IMR-90 (cell line): ENCODE data around the gene DNAH9. TPM values are rescaled to one million over a fixed set of nuclear protein-coding genes. Genes with fewer than 3 reads are reported as not detected.

ENCODE experiments used
- ATAC-seq: fragments of 200-7000 bp; cut with Tn5 transposase; 2 replicates; pipeline ENCODE4 v1.9.1; 2020; ENCODE audit warnings: low read depth, mild to moderate bottlenecking, moderate library complexity
- BruUV-seq: library from RNA; stranded (reverse); fragments of 400-500 nt; replicated peaks from 2 replicates; lab custom pipeline; 2021; lab: Mats Ljungman, UMichigan
- CTCF ChIA-PET: fragments of 300-600 bp; formaldehyde crosslinking; extraction: SDS; loops from one replicate; lab custom pipeline; 2021; ENCODE audit warnings: antibody characterized with exemption; lab: Yijun Ruan, JAX
- POLR2A ChIA-PET: fragments of 300-600 bp; sonication (Branson Sonifier 250); formaldehyde crosslinking; loops from one replicate; lab custom pipeline; 2022; ENCODE audit warnings: antibody characterized with exemption; ENCODE audit not compliant: unreplicated experiment; lab: Charles Lee
- DNase-seq: peaks from one replicate; pipeline ENCODE4 v3.0.0; 2013
- H2AFZ ChIP-seq: replicated peaks from 2 replicates; pipeline ENCODE3; 2013; ENCODE audit warnings: low read length, mild to moderate bottlenecking; ENCODE audit not compliant: poor library complexity
- H2AK5ac ChIP-seq: 2 replicates; pipeline ENCODE4 v1.6.1; 2013; ENCODE audit warnings: low read depth, low read length, inconsistent platforms
- H2AK9ac ChIP-seq: replicated peaks from 2 replicates; pipeline ENCODE3; 2013; ENCODE audit warnings: mild to moderate bottlenecking, low read depth, low read length, moderate library complexity; ENCODE audit not compliant: poor library complexity
- H2BK120ac ChIP-seq: 2 replicates; pipeline ENCODE4 v1.6.1; 2013; ENCODE audit warnings: low read depth, low read length, inconsistent platforms
- H2BK15ac ChIP-seq: 3 replicates; pipeline ENCODE4 v1.6.1; 2013; ENCODE audit warnings: low read depth, low read length, inconsistent platforms
- H2BK20ac ChIP-seq: 2 replicates; pipeline ENCODE4 v1.6.1; 2013; ENCODE audit warnings: low read depth, mild to moderate bottlenecking, inconsistent platforms, low read length, moderate library complexity
- H2BK5ac ChIP-seq: 2 replicates; pipeline ENCODE4 v1.6.1; 2013; ENCODE audit warnings: mild to moderate bottlenecking, low read depth, low read length, inconsistent platforms; ENCODE audit not compliant: poor library complexity, severe bottlenecking
- H3K14ac ChIP-seq: replicated peaks from 2 replicates; pipeline ENCODE4 v1.6.1; 2013; ENCODE audit warnings: low read depth, low read length, inconsistent platforms
- H3K18ac ChIP-seq: 2 replicates; pipeline ENCODE4 v1.6.1; 2013; ENCODE audit warnings: low read depth, low read length, control low read depth
- H3K23ac ChIP-seq: 2 replicates; pipeline ENCODE4 v1.6.1; 2013; ENCODE audit warnings: low read depth, low read length, inconsistent platforms
- H3K27ac ChIP-seq: 2 replicates; pipeline ENCODE4 v1.5.1; 2013; ENCODE audit warnings: mild to moderate bottlenecking, control low read depth, low read length; ENCODE audit not compliant: insufficient read depth
- H3K27me3 ChIP-seq: 2 replicates; pipeline ENCODE4 v1.6.1; 2013; ENCODE audit warnings: low read length; ENCODE audit not compliant: control insufficient read depth, insufficient read depth
- H3K36me3 ChIP-seq: 2 replicates; pipeline ENCODE4 v1.6.1; 2013; ENCODE audit warnings: low read length, mixed read lengths; ENCODE audit not compliant: control insufficient read depth, insufficient read depth
- H3K4ac ChIP-seq: 2 replicates; pipeline ENCODE4 v1.6.1; 2013; ENCODE audit warnings: low read depth, low read length, inconsistent platforms
- H3K4me1 ChIP-seq: 2 replicates; pipeline ENCODE4 v1.6.1; 2013; ENCODE audit warnings: low read length, mixed read lengths; ENCODE audit not compliant: control insufficient read depth, insufficient read depth
- H3K4me2 ChIP-seq: 2 replicates; pipeline ENCODE4 v1.6.1; 2013; ENCODE audit warnings: low read depth, mild to moderate bottlenecking, control low read depth, low read length, moderate library complexity
- H3K4me3 ChIP-seq: 2 replicates; pipeline ENCODE4 v1.5.1; 2013; ENCODE audit warnings: low read depth, mild to moderate bottlenecking, control low read depth, low read length, moderate library complexity; ENCODE audit not compliant: insufficient read depth
- H3K56ac ChIP-seq: 2 replicates; pipeline ENCODE4 v1.6.1; 2013; ENCODE audit warnings: low read length, inconsistent platforms; ENCODE audit not compliant: insufficient read depth; ENCODE audit errors: extremely low read depth
- H3K79me1 ChIP-seq, 2 experiments: 2 replicates each; pipeline ENCODE4 v1.6.1; 2013; ENCODE audit warnings: low read length in 2 of 2, inconsistent platforms in 1 of 2, low read depth in 1 of 2
- H3K9ac ChIP-seq: 2 replicates; pipeline ENCODE4 v1.6.1; 2013; ENCODE audit warnings: low read depth, low read length, control low read depth
- H3K9me1 ChIP-seq: 2 replicates; pipeline ENCODE4 v1.6.1; 2013; ENCODE audit warnings: low read length, inconsistent platforms; ENCODE audit not compliant: insufficient read depth
- H3K9me3 ChIP-seq: 2 replicates; pipeline ENCODE4 v1.6.1; 2013; ENCODE audit warnings: low read length; ENCODE audit not compliant: control insufficient read depth, insufficient read depth
- H4K20me1 ChIP-seq: 2 replicates; pipeline ENCODE4 v1.6.1; 2013; ENCODE audit warnings: low read length, inconsistent platforms; ENCODE audit not compliant: insufficient read depth
- H4K5ac ChIP-seq: 2 replicates; pipeline ENCODE4 v1.6.1; 2013; ENCODE audit warnings: mild to moderate bottlenecking, low read depth, low read length, control low read depth
- H4K8ac ChIP-seq, 2 experiments: 2 replicates each; pipeline ENCODE4 v1.6.1; 2013; ENCODE audit warnings: low read depth in 2 of 2, low read length in 2 of 2, control low read depth in 1 of 2, inconsistent platforms in 1 of 2
- H4K91ac ChIP-seq: 2 replicates; pipeline ENCODE4 v1.6.1; 2013; ENCODE audit warnings: low read depth, low read length, inconsistent platforms; ENCODE audit not compliant: insufficient read depth
- BHLHE40 ChIP-seq: fragments of 150-350 bp; IDR thresholded peaks from 2 replicates; pipeline ENCODE4 v1.6.1; 2016; ENCODE audit warnings: mild to moderate bottlenecking, low read depth, low read length
- CEBPB ChIP-seq: IDR thresholded peaks from 2 replicates; pipeline ENCODE4 v1.6.1; 2012; ENCODE audit warnings: low read depth, low read length, improper control_type of control experiment
- CHD1 ChIP-seq: IDR thresholded peaks from 2 replicates; pipeline ENCODE4 v1.6.1; 2012; ENCODE audit warnings: low read depth, low read length, improper control_type of control experiment
- ELK1 ChIP-seq: fragments of 150-350 bp; IDR thresholded peaks from 2 replicates; pipeline ENCODE4 v1.6.1; 2016; ENCODE audit warnings: low read depth, mild to moderate bottlenecking, low read length, moderate library complexity, borderline replicate concordance
- FOS ChIP-seq: fragments of 150-350 bp; IDR thresholded peaks from 2 replicates; pipeline ENCODE4 v1.6.1; 2016; ENCODE audit warnings: low read depth, low read length
- POLR2A ChIP-seq: IDR thresholded peaks from 2 replicates; pipeline ENCODE4 v1.6.1; 2012; ENCODE audit warnings: mild to moderate bottlenecking, low read depth, low read length
- WGBS, 2 experiments: methylation state at CpG; one replicate each; pipeline versions ENCODE4 v1.1.5 to v1.1.7; 2013; ENCODE audit warnings: missing lambda C conversion rate in 2 of 2; ENCODE audit not compliant: insufficient read length in 1 of 2; ENCODE audit errors: extremely low coverage in 2 of 2; 5-methylcytosine and 5-hydroxymethylcytosine counted together
- dilution Hi-C: fragments of 300-500 bp; cut with HindIII; formaldehyde crosslinking; loops from one replicate; pipeline ENCODE4 v1.14.3; 2018; ENCODE audit warnings: low sequenced_read_pairs; ENCODE audit not compliant: unreplicated experiment
- in situ Hi-C: fragments of 300-500 bp; cut with MboI; formaldehyde crosslinking; loops from 3 replicates; pipeline ENCODE4 v1.14.3; 2019; ENCODE audit warnings: low sequenced_read_pairs, inconsistent platforms, mixed read lengths
- intact Hi-C: fragments of 100-400 bp; cut with micrococcal nuclease; formaldehyde crosslinking; loops from 2 replicates; pipeline ENCODE4 v1.10.0; 2022
- polyA plus RNA-seq, 3 experiments: library from polyadenylated mRNA; depleted of rRNA; stranded (reverse); fragments of >200 nt; gene quantifications; 2 replicates each; pipeline ENCODE4 v1.2.3, GENCODE V29; 2012; ENCODE audit warnings: low replicate concordance in 1 of 3
- total RNA-seq: library from RNA; depleted of rRNA; stranded (reverse); fragments of >200 nt; gene quantifications from 2 replicates; pipeline ENCODE4 v1.2.3, GENCODE V29; 2012

DNAH9 gene
- total and polyA plus RNA-seq, 2 of the 4 experiments (the other 2 are of a cell fraction), result not detected

- CTCF ChIA-PET, result no interaction called here
- H2AFZ ChIP-seq, result no peak overlapping the region
- ATAC-seq (no peak), DNase-seq (no peak)
- no peak overlapping the region for H3K4ac ChIP-seq
- H3K14ac ChIP-seq, result no peak overlapping the region
- dilution Hi-C loops (no loop called here), intact Hi-C loops (no loop called here), in situ Hi-C loops (no loop called here)
- H3K27ac ChIP-seq, result no peak overlapping the region
- H3K9me1 ChIP-seq, result no peaks in the 10 kb centered on the region
- H4K91ac ChIP-seq, result no peak overlapping the region
- 89% methylated on average over 12 of the region's 19 CpGs; no CpG with 5 or more reads in 1 of the 2 experiments for WGBS, 2 experiments
- no peak overlapping the region for H3K4me2 ChIP-seq
- H4K8ac ChIP-seq, result no peak overlapping the region
- H3K4me3 ChIP-seq, result no peak overlapping the region
- no peak overlapping the region for H2BK120ac ChIP-seq
- no peak overlapping the region for H2BK20ac ChIP-seq
- no peaks in the 10 kb centered on the region for H3K79me1 ChIP-seq
- H3K9me3 ChIP-seq, result peaks cover 25% of the 10 kb centered on the region
- H3K56ac ChIP-seq, result no peak overlapping the region
- H2AK9ac ChIP-seq, result no peak overlapping the region
- no peak overlapping the region for H2BK5ac ChIP-seq
- no peak overlapping the region for H2AK5ac ChIP-seq
- H4K20me1 ChIP-seq, result no peaks in the 10 kb centered on the region
- H3K9ac ChIP-seq, result no peak overlapping the region
- TF ChIP-seq POLR2A, result no peak
- no peak for TF ChIP-seq FOS
- TF ChIP-seq CEBPB, result no peak
- TF ChIP-seq CHD1, result no peak
- TF ChIP-seq ELK1, result no peak
- no peak for TF ChIP-seq BHLHE40
- no peak overlapping the region for H2BK15ac ChIP-seq
- H3K27me3 ChIP-seq, result no peaks in the 10 kb centered on the region
- H3K23ac ChIP-seq, result no peak overlapping the region
- no peak overlapping the region for H4K5ac ChIP-seq
- no peaks in the 10 kb centered on the region for H3K36me3 ChIP-seq
- H3K18ac ChIP-seq, result no peak overlapping the region
- no peaks in the 10 kb centered on the region for H3K4me1 ChIP-seq
- no TSS peak for BruUV-seq
- POLR2A ChIA-PET, result no interaction called here
These were observed 170.7 kb downstream of the DNAH9 start for GRCh38 chr17:11768981-11769380.
